ENCODE results near the gene MMP24. TPM values are rescaled to one million over a fixed set of nuclear protein-coding genes. Genes with fewer than 3 reads are reported as not detected.

The MMP24 gene
- total and polyA plus RNA-seq, 2 of the 13 experiments (the other 11 are each of a cell fraction or from before 2014, with no cell fraction given), result 0.29 to 0.35 TPM

DNA sequence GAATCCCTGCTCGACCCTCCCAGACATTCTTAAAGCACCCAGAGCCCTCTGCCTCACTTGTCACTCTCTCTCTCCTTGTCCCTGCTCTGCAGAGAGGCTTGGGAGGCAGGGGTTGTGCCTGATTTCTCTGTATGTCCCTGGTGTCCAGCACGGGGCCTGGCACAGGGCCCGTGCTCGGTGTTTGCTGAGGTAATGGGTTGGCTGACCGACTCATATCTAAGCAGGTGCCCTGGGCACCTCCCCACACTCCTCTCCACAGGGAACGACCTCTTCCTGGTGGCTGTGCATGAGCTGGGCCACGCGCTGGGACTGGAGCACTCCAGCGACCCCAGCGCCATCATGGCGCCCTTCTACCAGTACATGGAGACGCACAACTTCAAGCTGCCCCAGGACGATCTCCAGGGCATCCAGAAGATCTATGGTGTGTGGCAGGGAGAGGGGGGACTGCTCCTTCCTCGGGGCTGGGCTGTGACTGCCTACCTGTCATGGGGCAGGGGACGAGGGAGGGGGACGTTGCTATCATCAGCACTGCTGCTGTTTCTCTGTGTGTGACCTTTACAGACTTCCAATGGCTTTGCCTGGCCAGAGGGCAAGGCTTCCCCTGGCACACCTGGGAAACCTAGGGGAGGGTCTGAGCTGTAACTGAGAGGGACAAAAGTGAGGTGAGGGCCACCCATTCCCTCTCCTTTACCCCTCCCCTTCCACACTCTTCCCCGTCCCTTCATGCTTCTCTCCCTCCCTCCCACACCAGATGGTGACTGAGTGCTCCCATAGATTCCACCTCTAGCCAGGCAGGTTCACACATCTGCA is 37.2 kb downstream of the MMP24 start (continued):
- TF ChIP-seq, protein P1, sequence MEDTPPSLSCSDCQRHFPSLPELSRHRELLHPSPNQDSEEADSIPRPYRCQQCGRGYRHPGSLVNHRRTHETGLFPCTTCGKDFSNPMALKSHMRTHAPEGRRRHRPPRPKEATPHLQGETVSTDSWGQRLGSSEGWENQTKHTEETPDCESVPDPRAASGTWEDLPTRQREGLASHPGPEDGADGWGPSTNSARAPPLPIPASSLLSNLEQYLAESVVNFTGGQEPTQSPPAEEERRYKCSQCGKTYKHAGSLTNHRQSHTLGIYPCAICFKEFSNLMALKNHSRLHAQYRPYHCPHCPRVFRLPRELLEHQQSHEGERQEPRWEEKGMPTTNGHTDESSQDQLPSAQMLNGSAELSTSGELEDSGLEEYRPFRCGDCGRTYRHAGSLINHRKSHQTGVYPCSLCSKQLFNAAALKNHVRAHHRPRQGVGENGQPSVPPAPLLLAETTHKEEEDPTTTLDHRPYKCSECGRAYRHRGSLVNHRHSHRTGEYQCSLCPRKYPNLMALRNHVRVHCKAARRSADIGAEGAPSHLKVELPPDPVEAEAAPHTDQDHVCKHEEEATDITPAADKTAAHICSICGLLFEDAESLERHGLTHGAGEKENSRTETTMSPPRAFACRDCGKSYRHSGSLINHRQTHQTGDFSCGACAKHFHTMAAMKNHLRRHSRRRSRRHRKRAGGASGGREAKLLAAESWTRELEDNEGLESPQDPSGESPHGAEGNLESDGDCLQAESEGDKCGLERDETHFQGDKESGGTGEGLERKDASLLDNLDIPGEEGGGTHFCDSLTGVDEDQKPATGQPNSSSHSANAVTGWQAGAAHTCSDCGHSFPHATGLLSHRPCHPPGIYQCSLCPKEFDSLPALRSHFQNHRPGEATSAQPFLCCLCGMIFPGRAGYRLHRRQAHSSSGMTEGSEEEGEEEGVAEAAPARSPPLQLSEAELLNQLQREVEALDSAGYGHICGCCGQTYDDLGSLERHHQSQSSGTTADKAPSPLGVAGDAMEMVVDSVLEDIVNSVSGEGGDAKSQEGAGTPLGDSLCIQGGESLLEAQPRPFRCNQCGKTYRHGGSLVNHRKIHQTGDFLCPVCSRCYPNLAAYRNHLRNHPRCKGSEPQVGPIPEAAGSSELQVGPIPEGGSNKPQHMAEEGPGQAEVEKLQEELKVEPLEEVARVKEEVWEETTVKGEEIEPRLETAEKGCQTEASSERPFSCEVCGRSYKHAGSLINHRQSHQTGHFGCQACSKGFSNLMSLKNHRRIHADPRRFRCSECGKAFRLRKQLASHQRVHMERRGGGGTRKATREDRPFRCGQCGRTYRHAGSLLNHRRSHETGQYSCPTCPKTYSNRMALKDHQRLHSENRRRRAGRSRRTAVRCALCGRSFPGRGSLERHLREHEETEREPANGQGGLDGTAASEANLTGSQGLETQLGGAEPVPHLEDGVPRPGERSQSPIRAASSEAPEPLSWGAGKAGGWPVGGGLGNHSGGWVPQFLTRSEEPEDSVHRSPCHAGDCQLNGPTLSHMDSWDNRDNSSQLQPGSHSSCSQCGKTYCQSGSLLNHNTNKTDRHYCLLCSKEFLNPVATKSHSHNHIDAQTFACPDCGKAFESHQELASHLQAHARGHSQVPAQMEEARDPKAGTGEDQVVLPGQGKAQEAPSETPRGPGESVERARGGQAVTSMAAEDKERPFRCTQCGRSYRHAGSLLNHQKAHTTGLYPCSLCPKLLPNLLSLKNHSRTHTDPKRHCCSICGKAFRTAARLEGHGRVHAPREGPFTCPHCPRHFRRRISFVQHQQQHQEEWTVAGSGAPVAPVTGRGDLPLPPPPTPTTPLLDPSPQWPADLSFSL (CRISPR knock-in tag; IDR thresholded peaks at IDR 0.05), result no peak
- TF ChIP-seq SNAI1 (CRISPR knock-in tag; IDR thresholded peaks at IDR 0.05; ENCODE audit: borderline replicate concordance) (no peak), ZMAT5 (CRISPR knock-in tag; IDR thresholded peaks at IDR 0.05; ENCODE audit: borderline replicate concordance, low read depth) (no peak), ASH2L (IDR thresholded peaks at IDR 0.05; ENCODE audit: insufficient read length, low read depth, low read length) (no peak), ZFY (CRISPR knock-in tag; IDR thresholded peaks at IDR 0.05) (0 out of 2 replicates have a peak, but pooled peaks have one; percentile 19), HNF1A (IDR thresholded peaks at IDR 0.05; ENCODE audit: low read depth) (no peak), HNF1A (CRISPR knock-in tag; IDR thresholded peaks at IDR 0.05; ENCODE audit: borderline replicate concordance) (no peak), SRY (CRISPR knock-in tag; IDR thresholded peaks at IDR 0.05) (no peak), ZNF839 (CRISPR knock-in tag; IDR thresholded peaks at IDR 0.05; ENCODE audit: borderline replicate concordance) (0 out of 2 replicates have a peak, but pooled peaks have one; percentile 49), PBX2 (CRISPR knock-in tag; IDR thresholded peaks at IDR 0.05) (0 out of 2 replicates have a peak, but pooled peaks have one; percentile 0), TOPORS (CRISPR knock-in tag; IDR thresholded peaks at IDR 0.05) (no peak), PHB2 (IDR thresholded peaks at IDR 0.05; ENCODE audit: partially characterized antibody) (no peak), GPN1 (CRISPR knock-in tag; IDR thresholded peaks at IDR 0.05; ENCODE audit: borderline replicate concordance) (no peak), KDM5A (IDR thresholded peaks at IDR 0.05; ENCODE audit: borderline replicate concordance, low read length) (no peak)

All from HepG2 (cell line).